ENCODE data around the gene NOTCH1.

The NOTCH1 gene

DNA sequence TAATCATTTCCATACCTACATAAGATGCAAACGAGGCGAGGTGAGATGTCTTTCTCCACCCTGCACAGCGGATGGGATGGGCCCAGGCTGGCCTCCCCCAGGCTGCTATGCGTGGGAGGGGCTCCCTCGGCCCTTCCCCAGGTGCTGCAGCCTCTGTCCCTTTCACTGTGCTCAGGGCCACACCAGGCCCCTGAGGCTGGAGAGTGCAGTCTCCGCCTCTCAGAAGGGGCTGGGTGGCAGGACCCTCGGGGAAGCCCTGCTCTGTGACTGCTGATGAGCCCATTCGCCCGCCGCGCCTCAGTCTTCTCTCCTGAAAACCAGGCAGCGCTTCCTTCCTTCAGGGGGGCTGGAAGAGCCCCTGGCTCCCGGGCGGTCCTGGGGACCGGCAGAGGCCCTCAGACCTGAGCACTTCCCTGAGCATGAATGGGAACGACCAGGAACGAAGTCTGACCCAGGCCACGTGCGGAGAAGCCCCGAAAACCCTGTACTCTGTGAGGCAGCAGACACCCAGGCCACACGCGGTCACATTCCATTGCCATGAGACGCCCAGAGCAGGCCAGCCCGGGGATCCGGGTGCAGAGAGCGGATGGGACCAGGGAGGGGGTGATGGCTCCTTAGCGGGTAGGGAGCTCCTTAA, 21.9 kb upstream of the NOTCH1 start:
- no peaks in the 10 kb centered on the region for H3K36me3 ChIP-seq (ENCODE audit: control insufficient read depth, insufficient read depth, low read length, severe bottlenecking)
- no peak overlapping the region for H3K4me3 ChIP-seq (ENCODE audit: low read length)
- DNase-seq (ENCODE audit: low read depth), result peak; percentile 87
- no peaks in the 10 kb centered on the region for H3K9me3 ChIP-seq (ENCODE audit: control insufficient read depth, low read length)
- H3K27me3 ChIP-seq (replicated peaks; ENCODE audit: control insufficient read depth, insufficient read depth, low read length), result no peaks in the 10 kb centered on the region
- peak overlapping the region; percentile 35 for H3K9ac ChIP-seq (ENCODE audit: low read length)
- H3K4me1 ChIP-seq (ENCODE audit: control insufficient read depth, insufficient read depth, low read length), result peaks cover 60% of the 10 kb centered on the region

DNA sequence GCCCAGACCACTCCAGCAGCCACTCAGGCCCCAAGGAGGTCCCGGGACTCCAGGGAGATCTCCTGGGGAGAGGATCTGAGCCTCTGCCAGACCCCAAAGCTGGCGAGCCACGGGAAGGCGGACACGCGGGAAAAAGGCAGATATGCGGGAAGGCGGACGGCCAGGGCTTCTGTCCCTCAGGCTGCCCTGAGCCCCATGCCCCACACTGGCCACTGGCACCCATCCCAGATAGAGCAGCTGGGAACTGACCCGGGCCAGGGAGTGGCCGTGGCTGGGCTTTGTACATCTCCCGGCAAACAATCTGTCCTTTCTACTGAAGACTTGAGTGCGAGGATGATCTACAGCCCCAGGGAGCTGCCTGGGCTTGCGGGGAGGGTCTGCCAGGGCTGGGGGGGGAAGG, 21.1 kb upstream of the NOTCH1 start:
- Histone ChIP-seq H3K36me3 (ENCODE audit: control insufficient read depth, insufficient read depth, low read length, severe bottlenecking) (no peaks in the 10 kb centered on the region), H3K27me3 (replicated peaks; ENCODE audit: control insufficient read depth, insufficient read depth, low read length) (no peaks in the 10 kb centered on the region), H3K4me1 (ENCODE audit: control insufficient read depth, insufficient read depth, low read length) (peaks cover 54% of the 10 kb centered on the region), H3K9ac (ENCODE audit: low read length) (no peak overlapping the region), H3K9me3 (ENCODE audit: control insufficient read depth, low read length) (no peaks in the 10 kb centered on the region), H3K4me3 (ENCODE audit: low read length) (no peak overlapping the region)
- DNase-seq (ENCODE audit: low read depth), result peak; percentile 42

DNA sequence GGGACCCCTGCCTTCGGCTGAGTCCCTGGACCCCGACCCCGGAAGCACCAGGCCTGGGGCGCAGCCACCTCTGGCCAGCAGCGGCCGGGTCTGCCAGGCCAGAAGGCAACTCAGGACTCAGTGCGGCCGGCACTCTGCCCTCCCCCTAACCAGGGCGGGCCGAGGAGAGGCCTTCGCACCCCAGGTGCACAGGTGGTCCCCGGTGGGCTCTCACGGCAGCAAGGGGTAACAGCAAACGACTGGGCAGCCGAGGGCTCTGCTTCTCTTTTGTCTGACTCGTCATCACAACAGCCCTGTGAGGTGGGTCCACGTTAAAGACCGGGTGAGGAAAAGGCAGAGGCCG, 20.7 kb upstream of the NOTCH1 start:
- no peak overlapping the region for H3K4me3 ChIP-seq (ENCODE audit: low read length)
- H3K27me3 ChIP-seq (replicated peaks; ENCODE audit: control insufficient read depth, insufficient read depth, low read length), result no peaks in the 10 kb centered on the region
- no peak for DNase-seq (ENCODE audit: low read depth)
- H3K4me1 ChIP-seq (ENCODE audit: control insufficient read depth, insufficient read depth, low read length), result peaks cover 51% of the 10 kb centered on the region
- H3K36me3 ChIP-seq (ENCODE audit: control insufficient read depth, insufficient read depth, low read length, severe bottlenecking), result no peaks in the 10 kb centered on the region
- H3K9ac ChIP-seq (ENCODE audit: low read length), result no peak overlapping the region
- H3K9me3 ChIP-seq (ENCODE audit: control insufficient read depth, low read length), result no peaks in the 10 kb centered on the region

DNA sequence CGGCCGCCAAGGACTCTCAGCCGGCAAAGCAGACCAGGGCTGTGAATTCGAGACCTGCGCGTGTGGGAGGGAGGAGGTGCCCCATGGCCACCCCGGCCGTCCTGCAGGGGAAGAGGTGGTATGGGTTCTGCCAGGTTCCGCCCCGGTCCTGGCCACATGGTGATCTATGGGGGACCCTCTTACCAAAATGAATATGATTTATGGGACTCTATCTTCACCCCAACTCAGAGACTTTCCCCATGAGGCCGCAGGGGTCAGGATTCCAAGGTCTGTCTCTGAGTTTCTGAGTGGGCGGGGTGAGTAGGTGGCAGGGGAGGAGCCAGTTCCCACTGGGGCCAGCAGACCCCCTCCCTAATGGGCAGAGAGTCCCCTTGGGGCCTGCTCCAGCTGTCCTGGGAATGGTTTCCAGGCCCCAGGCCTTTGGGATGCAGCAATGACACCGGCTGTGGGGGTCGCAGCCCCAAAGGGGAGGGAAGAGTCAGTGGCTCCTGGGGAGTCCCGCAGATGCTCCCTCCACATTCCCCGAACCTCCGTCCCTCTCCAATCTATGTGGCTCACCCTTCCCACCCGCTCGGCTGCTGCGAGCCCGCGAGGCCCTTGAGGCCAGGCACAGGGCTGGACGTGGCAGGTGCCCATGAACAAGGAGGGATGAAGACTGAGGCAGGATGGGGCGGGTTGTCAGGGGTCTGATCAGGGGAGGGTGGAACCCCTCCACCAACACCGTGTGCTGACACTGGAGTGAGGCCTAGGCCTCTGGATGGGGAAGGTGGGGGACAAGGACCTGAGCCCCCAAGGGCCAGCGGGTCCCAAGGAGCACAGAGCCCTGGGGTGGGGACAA, 20.1 kb upstream of the NOTCH1 start:
- Histone ChIP-seq H3K27me3 (replicated peaks; ENCODE audit: control insufficient read depth, insufficient read depth, low read length) (no peaks in the 10 kb centered on the region), H3K4me3 (ENCODE audit: low read length) (no peak overlapping the region), H3K9ac (ENCODE audit: low read length) (no peak overlapping the region), H3K9me3 (ENCODE audit: control insufficient read depth, low read length) (no peaks in the 10 kb centered on the region), H3K36me3 (ENCODE audit: control insufficient read depth, insufficient read depth, low read length, severe bottlenecking) (no peaks in the 10 kb centered on the region), H3K4me1 (ENCODE audit: control insufficient read depth, insufficient read depth, low read length) (peaks cover 51% of the 10 kb centered on the region)
- DNase-seq (ENCODE audit: low read depth), result no peak

DNA sequence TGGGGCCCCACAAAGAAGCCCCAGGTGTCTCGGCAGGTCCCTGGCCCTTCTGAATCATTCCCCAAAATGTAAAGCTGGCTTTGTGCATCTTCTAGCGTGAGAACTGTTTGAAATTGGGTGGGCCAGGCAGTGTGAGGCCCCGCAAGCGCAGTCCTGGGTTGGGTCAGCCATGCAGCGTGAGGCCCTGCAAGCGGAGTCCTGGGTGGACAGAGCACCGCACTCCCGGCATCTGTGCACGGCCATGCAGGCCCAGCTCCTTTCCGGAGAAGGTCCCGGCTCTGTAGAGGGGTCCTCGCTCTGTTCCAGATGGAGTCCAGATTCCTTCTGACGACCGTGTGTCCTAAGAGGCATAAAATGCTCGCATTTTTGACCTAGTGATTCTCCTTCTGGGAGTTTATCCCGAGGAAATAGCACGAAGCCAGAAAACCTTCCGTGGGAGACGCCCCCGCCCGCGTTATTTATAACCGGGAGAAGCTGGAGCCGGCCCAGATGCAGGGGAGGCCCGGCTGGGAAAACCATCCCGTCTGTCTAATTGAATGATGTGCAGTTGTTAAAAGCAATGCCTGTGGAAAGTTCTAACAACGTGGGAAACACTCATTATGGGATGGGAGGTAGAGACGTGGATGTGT, 19.4 kb upstream of the NOTCH1 start:
- no peaks in the 10 kb centered on the region for H3K9me3 ChIP-seq (ENCODE audit: control insufficient read depth, low read length)

DNA sequence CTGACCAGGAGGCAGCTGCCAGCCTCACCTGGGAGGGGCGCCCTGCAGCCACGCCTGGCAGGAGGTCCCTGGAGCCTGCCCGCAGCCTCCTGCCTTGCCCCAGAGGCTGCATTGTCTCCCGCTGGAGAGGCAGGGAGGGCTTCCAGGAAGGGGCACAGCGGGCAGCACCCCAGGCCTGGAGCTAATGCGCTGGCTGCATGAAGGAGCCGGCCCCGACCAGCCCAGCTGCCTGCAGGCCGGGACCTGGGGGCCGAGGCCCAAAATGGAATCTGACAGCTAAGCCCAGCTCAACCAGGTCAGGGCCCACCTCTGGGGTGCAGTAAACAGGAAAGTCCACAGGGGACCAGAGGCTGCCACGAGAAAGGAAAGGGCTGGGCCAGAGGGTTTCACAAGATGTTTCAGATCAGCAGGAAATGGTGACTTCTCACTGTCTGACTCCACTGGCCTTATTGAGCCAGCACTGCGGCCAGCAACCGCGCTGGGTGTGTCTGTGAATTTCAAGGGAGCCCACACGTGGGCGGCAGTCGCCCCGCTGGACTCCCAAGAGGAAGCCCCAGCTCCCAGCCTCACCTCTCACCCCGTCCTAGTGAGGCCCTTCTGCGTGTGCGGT, 18.6 kb upstream of the NOTCH1 start:
- Histone ChIP-seq H3K27me3 (replicated peaks; ENCODE audit: control insufficient read depth, insufficient read depth, low read length) (no peaks in the 10 kb centered on the region), H3K4me3 (ENCODE audit: low read length) (peak overlapping the region; percentile 53), H3K9me3 (ENCODE audit: control insufficient read depth, low read length) (peaks cover 5% of the 10 kb centered on the region), H3K36me3 (ENCODE audit: control insufficient read depth, insufficient read depth, low read length, severe bottlenecking) (no peaks in the 10 kb centered on the region), H3K9ac (ENCODE audit: low read length) (peak overlapping the region; percentile 64), H3K4me1 (ENCODE audit: control insufficient read depth, insufficient read depth, low read length) (peaks cover 51% of the 10 kb centered on the region)
- DNase-seq (ENCODE audit: low read depth), result peak; percentile 52

More for the DNA sequence above, 19.4 kb upstream of the NOTCH1 start:
- peaks cover 51% of the 10 kb centered on the region for H3K4me1 ChIP-seq (ENCODE audit: control insufficient read depth, insufficient read depth, low read length)
- DNase-seq (ENCODE audit: low read depth), result peak; percentile 27
- H3K9ac ChIP-seq (ENCODE audit: low read length), result peak overlapping the region; percentile 64
- H3K4me3 ChIP-seq (ENCODE audit: low read length), result peak overlapping the region; percentile 53
- H3K36me3 ChIP-seq (ENCODE audit: control insufficient read depth, insufficient read depth, low read length, severe bottlenecking), result no peaks in the 10 kb centered on the region
- no peaks in the 10 kb centered on the region for H3K27me3 ChIP-seq (replicated peaks; ENCODE audit: control insufficient read depth, insufficient read depth, low read length)

DNA sequence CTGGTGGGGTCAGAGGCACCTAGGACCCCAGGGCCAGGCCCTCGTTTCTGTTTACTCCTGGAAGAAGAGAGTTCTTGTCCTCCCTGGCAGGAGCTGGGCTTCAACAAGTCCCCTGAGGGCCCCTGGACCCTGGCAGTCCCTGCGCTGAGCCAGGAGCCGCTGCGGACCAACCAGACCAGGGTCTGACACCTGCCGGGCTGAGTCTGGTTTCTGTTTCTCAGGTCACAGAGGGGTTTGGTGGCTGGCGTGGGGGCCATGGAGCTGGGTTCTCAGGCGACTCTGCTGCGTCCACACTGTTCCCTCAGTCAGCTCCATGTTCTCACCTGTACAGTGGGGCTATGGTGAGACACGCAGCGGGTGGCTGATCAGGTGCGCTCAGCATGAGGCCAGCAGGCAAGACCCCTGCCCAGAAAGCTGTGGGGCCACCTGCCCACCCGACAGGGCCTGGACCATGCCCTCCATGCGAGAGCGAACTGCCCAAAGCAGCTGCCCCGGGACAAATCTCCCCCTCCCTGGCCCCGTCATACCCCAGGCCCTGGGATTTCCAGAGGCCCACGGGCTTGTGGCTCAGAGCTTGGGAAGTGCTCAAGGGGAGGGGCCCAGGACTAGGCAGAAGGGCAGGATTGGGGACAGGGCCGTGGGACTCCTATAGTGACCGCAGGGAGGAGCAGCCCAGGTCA, 17.9 kb upstream of the NOTCH1 start:
- no peak for DNase-seq (ENCODE audit: low read depth)
- Histone ChIP-seq H3K4me3 (ENCODE audit: low read length) (no peak overlapping the region), H3K4me1 (ENCODE audit: control insufficient read depth, insufficient read depth, low read length) (peaks cover 49% of the 10 kb centered on the region), H3K27me3 (replicated peaks; ENCODE audit: control insufficient read depth, insufficient read depth, low read length) (no peaks in the 10 kb centered on the region), H3K36me3 (ENCODE audit: control insufficient read depth, insufficient read depth, low read length, severe bottlenecking) (no peaks in the 10 kb centered on the region), H3K9ac (ENCODE audit: low read length) (peak overlapping the region; percentile 60), H3K9me3 (ENCODE audit: control insufficient read depth, low read length) (peaks cover 12% of the 10 kb centered on the region)

DNA sequence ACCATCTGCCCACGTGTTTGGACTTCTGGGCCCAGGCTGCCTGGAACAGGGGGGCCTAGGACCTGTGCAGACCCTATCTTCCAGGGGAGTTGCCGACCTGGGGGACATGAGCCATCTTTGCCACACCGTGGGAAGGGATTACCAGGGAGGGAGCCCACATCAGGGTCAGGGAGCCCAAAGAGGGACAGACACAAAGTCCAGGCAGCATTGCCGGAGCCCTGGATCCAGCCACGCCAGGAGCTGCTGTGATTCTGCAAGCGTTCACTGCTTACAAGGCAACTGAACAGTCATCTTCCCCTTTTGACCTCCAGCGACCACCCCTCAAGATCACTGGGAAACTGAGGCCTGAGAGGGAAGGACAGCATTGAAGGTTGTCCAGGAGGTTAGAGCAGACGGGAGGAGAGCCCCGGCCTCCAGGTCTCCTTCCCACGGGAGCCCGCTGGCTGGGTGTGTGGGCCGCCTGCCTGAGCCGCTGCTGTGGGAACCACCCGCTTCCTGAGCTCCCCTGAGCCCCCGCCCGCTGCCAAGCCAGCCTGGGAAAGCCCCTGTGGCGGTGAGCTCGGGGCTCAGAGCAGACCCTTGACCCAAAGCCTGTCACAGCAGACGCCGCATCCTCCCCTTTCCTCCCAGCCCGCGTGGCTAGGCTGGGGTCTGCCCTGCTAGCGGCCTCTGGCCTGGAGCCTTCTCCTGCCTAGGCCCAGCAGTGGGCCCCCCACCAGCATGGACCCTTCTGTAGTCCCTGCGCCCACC, 17.1 kb upstream of the NOTCH1 start:
- no peak for DNase-seq (ENCODE audit: low read depth)
- H3K27me3 ChIP-seq (replicated peaks; ENCODE audit: control insufficient read depth, insufficient read depth, low read length), result no peaks in the 10 kb centered on the region
- peaks cover 13% of the 10 kb centered on the region for H3K9me3 ChIP-seq (ENCODE audit: control insufficient read depth, low read length)
- H3K4me3 ChIP-seq (ENCODE audit: low read length), result no peak overlapping the region
- no peak overlapping the region for H3K9ac ChIP-seq (ENCODE audit: low read length)
- H3K4me1 ChIP-seq (ENCODE audit: control insufficient read depth, insufficient read depth, low read length), result peaks cover 47% of the 10 kb centered on the region
- H3K36me3 ChIP-seq (ENCODE audit: control insufficient read depth, insufficient read depth, low read length, severe bottlenecking), result no peaks in the 10 kb centered on the region

DNA sequence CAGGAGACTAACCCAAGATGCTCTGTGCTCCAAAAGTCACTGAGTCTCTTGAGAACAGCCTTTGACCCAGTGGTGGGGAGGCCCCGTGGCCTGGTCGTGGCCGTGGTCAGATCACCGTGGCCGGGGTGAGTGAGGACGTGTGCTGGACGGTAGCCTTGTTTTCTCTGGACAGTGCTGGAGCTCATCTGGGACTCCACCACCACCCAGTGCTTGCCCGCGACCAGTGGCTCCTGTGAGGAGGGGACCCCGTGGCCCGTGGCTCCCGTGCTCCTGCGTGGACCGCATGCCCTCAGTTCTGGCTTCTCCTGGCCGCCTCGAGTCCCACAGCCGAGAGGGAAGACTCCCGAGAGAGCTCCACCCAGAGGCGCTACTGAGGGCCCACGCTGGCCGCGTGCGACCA, 15.9 kb upstream of the NOTCH1 start:
- Histone ChIP-seq H3K36me3 (ENCODE audit: control insufficient read depth, insufficient read depth, low read length, severe bottlenecking) (no peaks in the 10 kb centered on the region), H3K9ac (ENCODE audit: low read length) (no peak overlapping the region)
- DNase-seq (ENCODE audit: low read depth), result no peak

DNA sequence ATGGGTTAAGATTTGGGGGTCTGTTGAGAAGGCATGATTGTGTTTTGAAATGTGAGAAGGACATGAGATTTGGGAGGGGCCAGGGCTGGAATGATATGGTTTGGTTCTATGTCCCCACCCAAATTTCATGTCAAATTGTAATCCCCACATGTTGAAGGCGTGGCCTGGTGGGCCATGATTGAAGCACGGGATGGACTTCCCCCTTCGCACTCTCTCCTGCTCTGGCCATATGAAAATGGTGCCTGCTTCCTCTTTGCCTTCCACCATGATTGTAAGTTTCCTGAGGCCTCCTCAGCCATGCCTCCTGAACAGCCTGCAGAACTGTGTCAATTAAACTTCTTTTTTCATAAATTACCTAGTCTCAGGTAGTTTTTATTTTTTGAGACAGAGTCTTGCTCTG, 14.7 kb upstream of the NOTCH1 start:
- Histone ChIP-seq H3K4me1 (ENCODE audit: control insufficient read depth, insufficient read depth, low read length) (peaks cover 37% of the 10 kb centered on the region), H3K9ac (ENCODE audit: low read length) (no peak overlapping the region), H3K9me3 (ENCODE audit: control insufficient read depth, low read length) (peaks cover 13% of the 10 kb centered on the region), H3K36me3 (ENCODE audit: control insufficient read depth, insufficient read depth, low read length, severe bottlenecking) (no peaks in the 10 kb centered on the region), H3K27me3 (replicated peaks; ENCODE audit: control insufficient read depth, insufficient read depth, low read length) (no peaks in the 10 kb centered on the region), H3K4me3 (ENCODE audit: low read length) (no peak overlapping the region)
- DNase-seq (ENCODE audit: low read depth), result no peak

More for the DNA sequence above, 15.9 kb upstream of the NOTCH1 start:
- Histone ChIP-seq H3K4me1 (ENCODE audit: control insufficient read depth, insufficient read depth, low read length) (peaks cover 48% of the 10 kb centered on the region), H3K4me3 (ENCODE audit: low read length) (no peak overlapping the region), H3K9me3 (ENCODE audit: control insufficient read depth, low read length) (peaks cover 13% of the 10 kb centered on the region), H3K27me3 (replicated peaks; ENCODE audit: control insufficient read depth, insufficient read depth, low read length) (no peaks in the 10 kb centered on the region)
